Parathyroid adenoma (tissue), 2 donors: Measurements from ENCODE around the gene GTF2H2C.
"Not testable (repeated sequence)": the region's sequence is repeated elsewhere in the genome, so short reads cannot be mapped to it uniquely, and the experiment has no call there.

Source experiments
- H2AFZ ChIP-seq: fragments of 300-600 bp; sonication (generic); one replicate; pipeline ENCODE4 v1.7.0; 2017; ENCODE audit warnings: antibody characterized with exemption, mild to moderate bottlenecking
- H3K27ac ChIP-seq: fragments of 300-600 bp; sonication (generic); one replicate; pipeline ENCODE4 v1.7.0; 2017
- H3K27me3 ChIP-seq: fragments of 300-600 bp; sonication (generic); one replicate; pipeline ENCODE4 v1.7.0; 2017; ENCODE audit warnings: low read length; ENCODE audit not compliant: control insufficient read depth, insufficient read depth
- H3K36me3 ChIP-seq: fragments of 300-600 bp; sonication (generic); one replicate; pipeline ENCODE4 v1.7.0; 2017; ENCODE audit warnings: low read length; ENCODE audit not compliant: control insufficient read depth, insufficient read depth
- H3K4me1 ChIP-seq: fragments of 300-600 bp; sonication (generic); one replicate; pipeline ENCODE4 v1.7.0; 2017; ENCODE audit warnings: control low read depth
- H3K4me2 ChIP-seq: fragments of 300-600 bp; sonication (generic); one replicate; pipeline ENCODE4 v1.7.0; 2017; ENCODE audit warnings: low read length
- H3K4me3 ChIP-seq: fragments of 300-600 bp; sonication (generic); one replicate; pipeline ENCODE4 v1.7.0; 2017; ENCODE audit warnings: low read depth, low read length
- H3K79me2 ChIP-seq: fragments of 300-600 bp; sonication (generic); one replicate; pipeline ENCODE4 v1.7.0; 2017; ENCODE audit warnings: control low read depth
- H3K9ac ChIP-seq: fragments of 300-600 bp; sonication (generic); one replicate; pipeline ENCODE4 v1.7.0; 2017; ENCODE audit warnings: mild to moderate bottlenecking
- H3K9me3 ChIP-seq: fragments of 300-600 bp; sonication (generic); one replicate; pipeline ENCODE4 v1.7.0; 2017; ENCODE audit warnings: low read length; ENCODE audit not compliant: control insufficient read depth
- CTCF ChIP-seq: fragments of 300-600 bp; sonication (generic); IDR thresholded peaks from one replicate; pipeline ENCODE4 v1.7.0; 2017; ENCODE audit warnings: antibody characterized with exemption, mild to moderate bottlenecking
- donor health status: primary hyperparathyroidism.

The GTF2H2C gene

GRCh38 chr5:69559908-69560330 lies at the start of gene GTF2H2C:
Gene GTF2H2C (plus strand): TSS chr5:69560191. CDS start chr5:69565133, 4,942 bp downstream.
- not testable (repeated sequence) for H3K9ac ChIP-seq, H3K27me3 ChIP-seq

GRCh38 chr5:69510694-69511093 lies 49.3 kb upstream of the GTF2H2C start:
- Histone ChIP-seq H3K4me2 (no peak overlapping the region), H3K36me3 (no peaks in the 10 kb centered on the region), H3K27ac (no peak overlapping the region), H3K4me3 (no peak overlapping the region), H3K27me3 (no peaks in the 10 kb centered on the region), H3K9ac (no peak overlapping the region), H3K79me2 (peaks cover 4% of the 10 kb centered on the region), H3K4me1 (peaks cover 5% of the 10 kb centered on the region), H3K9me3 (no peaks in the 10 kb centered on the region), H2AFZ (no peak overlapping the region)
- no peak for TF ChIP-seq CTCF

More at GRCh38 chr5:69559908-69560330, at the start of gene GTF2H2C:
- H3K4me3 ChIP-seq: peak within 1 kb of the TSS; percentile 46
- H3K79me2 ChIP-seq, H3K36me3 ChIP-seq, H3K4me1 ChIP-seq, H3K9me3 ChIP-seq: not testable (repeated sequence)
- peak; percentile 42 for TF ChIP-seq CTCF
- H2AFZ ChIP-seq: peak within 1 kb of the TSS; percentile 84
- peak within 1 kb of the TSS; percentile 41 for H3K4me2 ChIP-seq
- H3K27ac ChIP-seq: peak within 1 kb of the TSS; percentile 55

GRCh38 chr5:69512740-69513260 lies 47.2 kb upstream of the GTF2H2C start:
- Histone ChIP-seq H3K9ac (no peak overlapping the region), H2AFZ (no peak overlapping the region), H3K79me2 (peaks cover 4% of the 10 kb centered on the region), H3K36me3 (no peaks in the 10 kb centered on the region), H3K4me1 (peaks cover 9% of the 10 kb centered on the region), H3K9me3 (no peaks in the 10 kb centered on the region), H3K27me3 (no peaks in the 10 kb centered on the region), H3K27ac (no peak overlapping the region), H3K4me2 (no peak overlapping the region), H3K4me3 (no peak overlapping the region)
- TF ChIP-seq CTCF: no peak

GRCh38 chr5:69515570-69515969 lies 44.4 kb upstream of the GTF2H2C start:
- peaks cover 14% of the 10 kb centered on the region for H3K4me1 ChIP-seq
- not testable (repeated sequence) for H3K4me2 ChIP-seq, H3K36me3 ChIP-seq, H3K4me3 ChIP-seq, H3K9ac ChIP-seq, H3K27me3 ChIP-seq, H3K27ac ChIP-seq, H3K9me3 ChIP-seq, H2AFZ ChIP-seq, H3K79me2 ChIP-seq

GRCh38 chr5:69516769-69517168 lies 43.2 kb upstream of the GTF2H2C start:
- Histone ChIP-seq H3K4me1 (peaks cover 14% of the 10 kb centered on the region), H3K79me2 (peaks cover 4% of the 10 kb centered on the region), H3K9ac (no peak overlapping the region), H3K9me3 (no peaks in the 10 kb centered on the region), H3K4me2 (no peak overlapping the region), H3K27me3 (no peaks in the 10 kb centered on the region), H3K36me3 (no peaks in the 10 kb centered on the region), H3K27ac (no peak overlapping the region), H3K4me3 (no peak overlapping the region), H2AFZ (no peak overlapping the region)
- TF ChIP-seq CTCF: no peak
